Kidney (tissue), 14 donors: ENCODE results near the gene LCMT1. TPM values are rescaled to one million over a fixed set of nuclear protein-coding genes. Genes with fewer than 3 reads are reported as not detected.

Experiments used
- DNase-seq, 5 donors: peaks; one replicate each; pipeline ENCODE4 v3.0.0-alpha.2; 2013 to 2020
- FAIRE-seq: peaks from 2 replicates; lab custom pipeline; 2012; peaks lifted over from hg19 to GRCh38; lab: Jason Lieb, UNC
- H3K27ac ChIP-seq, 2 donors: one replicate each; pipeline ENCODE4 v1.7.0; 2013; ENCODE audit warnings: low read depth in 2 of 2, low read length in 2 of 2, inconsistent platforms in 1 of 2
- H3K27me3 ChIP-seq: one replicate; pipeline ENCODE4 v1.7.1; 2013; ENCODE audit warnings: low read length, inconsistent platforms; ENCODE audit not compliant: control insufficient read depth, insufficient read depth
- H3K36me3 ChIP-seq, 3 donors: one replicate each; pipeline versions ENCODE4 v1.7.0 to v1.7.1; 2013; ENCODE audit warnings: low read length in 3 of 3, control low read depth in 1 of 3, inconsistent platforms in 1 of 3; ENCODE audit not compliant: insufficient read depth in 3 of 3, control insufficient read depth in 2 of 3
- H3K4me1 ChIP-seq, 3 donors: one replicate each; pipeline versions ENCODE4 v1.7.0 to v1.7.1; 2013; ENCODE audit warnings: low read length in 3 of 3, inconsistent platforms in 1 of 3, low read depth in 1 of 3; ENCODE audit not compliant: control insufficient read depth in 2 of 3, insufficient read depth in 2 of 3
- H3K4me3 ChIP-seq, 3 donors: one replicate each; pipeline versions ENCODE4 v1.7.0 to v1.8.1; 2013; ENCODE audit warnings: low read length in 3 of 3, control low read depth in 1 of 3, inconsistent platforms in 1 of 3
- H3K9ac ChIP-seq, 3 donors: one replicate each; pipeline versions ENCODE4 v1.7.0 to v1.7.1; 2013; ENCODE audit warnings: low read length in 3 of 3, control low read depth in 1 of 3, inconsistent platforms in 1 of 3
- H3K9me3 ChIP-seq, 3 donors: one replicate each; pipeline versions ENCODE4 v1.7.0 to v1.7.1; 2013; ENCODE audit warnings: low read length in 3 of 3, control low read depth in 1 of 3, inconsistent platforms in 1 of 3; ENCODE audit not compliant: control insufficient read depth in 2 of 3, insufficient read depth in 1 of 3
- intact Hi-C: fragments of 100-400 bp; cut with DNase I; formaldehyde crosslinking; loops from one replicate; pipeline ENCODE4 v1.11.1; 2022
- polyA plus RNA-seq: library from polyadenylated mRNA; stranded (reverse); fragments of 350-450 nt; fragmentation: Illumina TruSeq; extraction: RNeasy Lipid Tissue Mini Kit (QIAGEN cat#74804); gene quantifications from one replicate; pipeline ENCODE4 v1.2.3, GENCODE V29; 2014; ENCODE audit warnings: low read depth, low replicate concordance; ENCODE audit not compliant: insufficient read depth
- total RNA-seq: library from RNA; stranded (reverse); fragmentation: NEBNext Ultra II Directional; extraction: Animal tissue kit (Norgen Biotek cat#: 25700); gene quantifications from one replicate; pipeline ENCODE4 v1.2.1, GENCODE V29; 2021
- TF ChIP-seq, protein P1 (sequence below): IDR thresholded peaks from 3 replicates; pipeline ENCODE4 v1.5.1; 2012; ENCODE audit warnings: mild to moderate bottlenecking, moderate library complexity, borderline replicate concordance; ENCODE audit not compliant: insufficient read depth; ENCODE audit errors: extremely low read depth
- donor health status: control.
- donor health status: control.
- donor health status: control.
- donor health status: control.
- donor health status: control.
- donor health status: DM: yes; HTN: yes; CAD: no.
- donor health status: Normal renal cell carcinoma (clear cell type).

LCMT1 gene
- total and polyA plus RNA-seq, 2 donors from 2014 or later: 44.8 to 52.9 TPM

DNA sequence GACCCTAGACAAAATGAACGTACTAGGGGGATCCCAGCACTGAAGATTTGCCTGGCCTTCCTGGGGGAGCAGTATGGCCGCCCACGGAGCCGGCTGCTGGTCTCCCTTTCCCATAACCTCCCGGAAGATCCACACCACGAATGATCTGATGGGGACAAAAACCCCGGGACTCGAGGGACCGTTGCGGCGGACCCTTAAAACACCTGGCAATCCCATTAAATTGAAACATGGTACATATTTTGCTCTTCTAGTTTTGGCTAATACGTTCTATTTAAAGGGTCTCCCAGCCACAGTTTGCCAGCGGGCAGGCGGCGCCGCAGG is 45.2 kb upstream of the LCMT1 start:
- H3K27ac ChIP-seq: peak overlapping the region; percentile 68 to 79
- FAIRE-seq (no peak), DNase-seq (no peak)
- H3K9ac ChIP-seq: peak overlapping the region in 2 of 3 donors; percentile 44 to 55
- H3K9me3 ChIP-seq: no peaks in the 10 kb centered on the region
- peak overlapping the region in 2 of 3 donors; percentile 48 to 91 for H3K4me3 ChIP-seq
- peaks cover 0 to 3% (median 0%) of the 10 kb centered on the region in 3 donors for H3K4me1 ChIP-seq
- no peaks in the 10 kb centered on the region for H3K36me3 ChIP-seq
- TF ChIP-seq, protein P1, sequence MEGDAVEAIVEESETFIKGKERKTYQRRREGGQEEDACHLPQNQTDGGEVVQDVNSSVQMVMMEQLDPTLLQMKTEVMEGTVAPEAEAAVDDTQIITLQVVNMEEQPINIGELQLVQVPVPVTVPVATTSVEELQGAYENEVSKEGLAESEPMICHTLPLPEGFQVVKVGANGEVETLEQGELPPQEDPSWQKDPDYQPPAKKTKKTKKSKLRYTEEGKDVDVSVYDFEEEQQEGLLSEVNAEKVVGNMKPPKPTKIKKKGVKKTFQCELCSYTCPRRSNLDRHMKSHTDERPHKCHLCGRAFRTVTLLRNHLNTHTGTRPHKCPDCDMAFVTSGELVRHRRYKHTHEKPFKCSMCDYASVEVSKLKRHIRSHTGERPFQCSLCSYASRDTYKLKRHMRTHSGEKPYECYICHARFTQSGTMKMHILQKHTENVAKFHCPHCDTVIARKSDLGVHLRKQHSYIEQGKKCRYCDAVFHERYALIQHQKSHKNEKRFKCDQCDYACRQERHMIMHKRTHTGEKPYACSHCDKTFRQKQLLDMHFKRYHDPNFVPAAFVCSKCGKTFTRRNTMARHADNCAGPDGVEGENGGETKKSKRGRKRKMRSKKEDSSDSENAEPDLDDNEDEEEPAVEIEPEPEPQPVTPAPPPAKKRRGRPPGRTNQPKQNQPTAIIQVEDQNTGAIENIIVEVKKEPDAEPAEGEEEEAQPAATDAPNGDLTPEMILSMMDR: no peak
- H3K27me3 ChIP-seq: no peaks in the 10 kb centered on the region
- intact Hi-C loops: no loop called here

- Histone ChIP-seq H3K27ac (peak overlapping the region; percentile 68 to 79), H3K9me3 (no peaks in the 10 kb centered on the region), H3K36me3 (no peaks in the 10 kb centered on the region), H3K4me3 (peak overlapping the region; percentile 51 to 91 (median 87)), H3K27me3 (no peaks in the 10 kb centered on the region), H3K9ac (peak overlapping the region; percentile 27 to 80 (median 67)), H3K4me1 (peaks cover 0 to 3% (median 0%) of the 10 kb centered on the region in 3 donors)
- intact Hi-C loops: no loop called here
- peak; percentile 85 to 95 (median 91) for DNase-seq
- no peak for FAIRE-seq
- TF ChIP-seq, protein P1: no peak
These were observed 44.6 kb upstream of the LCMT1 start for GRCh38 chr16:25066747-25067631.

DNA sequence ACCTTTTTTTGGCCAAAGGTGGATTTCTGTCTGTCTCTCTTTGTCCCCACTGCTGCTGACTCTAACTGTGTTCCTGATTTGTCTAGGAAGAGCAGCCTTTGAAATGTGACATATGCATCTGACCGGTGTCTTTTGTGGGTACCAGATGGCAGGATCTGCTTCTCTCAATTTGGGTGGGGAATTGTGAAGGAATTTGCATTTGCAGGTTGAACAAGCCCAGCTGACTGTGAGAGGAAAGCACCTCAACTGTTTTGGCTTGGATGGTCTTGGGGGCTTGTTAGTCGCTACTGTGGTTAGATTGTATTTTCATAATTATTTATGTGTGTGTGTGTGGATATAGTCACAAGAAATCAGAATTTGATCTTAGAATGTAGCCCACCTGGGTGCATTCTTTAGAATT is 37.7 kb upstream of the LCMT1 start:
- Histone ChIP-seq H3K27me3 (no peaks in the 10 kb centered on the region), H3K36me3 (no peaks in the 10 kb centered on the region), H3K9ac (no peak overlapping the region), H3K4me3 (no peak overlapping the region), H3K27ac (no peak overlapping the region), H3K4me1 (no peaks in the 10 kb centered on the region), H3K9me3 (no peaks in the 10 kb centered on the region)
- TF ChIP-seq, protein P1: no peak
- intact Hi-C loops: no loop called here
- FAIRE-seq: no peak
- no peak for DNase-seq
